Mucosa of descending colon (tissue), 3 donors: Measurements from ENCODE around the gene DSC2. TPM values are rescaled to one million over a fixed set of nuclear protein-coding genes. Genes with fewer than 3 reads are reported as not detected.

Source experiments
- ATAC-seq: fragments of 200-7000 bp; cut with Tn5 transposase; one replicate; pipeline ENCODE4 v1.9.1; 2020; ENCODE audit warnings: mild to moderate bottlenecking, moderate library complexity
- DNase-seq, 3 donors: peaks; one replicate each; pipeline ENCODE4 v3.0.0-alpha.2; 2020
- H3K36me3 ChIP-seq: fragments of 200-600 bp; one replicate; pipeline ENCODE4 v1.8.0; 2021; ENCODE audit warnings: low read depth, mild to moderate bottlenecking
- H3K4me1 ChIP-seq: fragments of 200-600 bp; one replicate; pipeline ENCODE4 v1.8.0; 2021; ENCODE audit warnings: low read depth, mild to moderate bottlenecking
- H3K4me3 ChIP-seq: fragments of 200-600 bp; one replicate; pipeline ENCODE4 v1.8.0; 2021; ENCODE audit warnings: mild to moderate bottlenecking
- H3K9me3 ChIP-seq: fragments of 200-600 bp; one replicate; pipeline ENCODE4 v1.8.0; 2021; ENCODE audit warnings: mild to moderate bottlenecking
- CTCF ChIP-seq: fragments of 200-600 bp; IDR thresholded peaks from one replicate; pipeline ENCODE4 v1.8.0; 2022; ENCODE audit warnings: antibody characterized with exemption, mild to moderate bottlenecking
- intact Hi-C, 2 donors: fragments of 100-400 bp; cut with DNase I in 1 of 2; cut with micrococcal nuclease in 1 of 2; formaldehyde crosslinking; loops; one replicate each; pipeline versions ENCODE4 v1.11.0 to v1.11.1; 2022; cut with DNase I, micrococcal nuclease
- total RNA-seq, 3 donors: library from RNA; stranded (reverse); fragmentation: NEBNext Ultra II Directional in 2 of 3; extraction: Animal tissue kit (Norgen Biotek cat#: 25700) in 2 of 3; gene quantifications; one replicate each; pipeline versions ENCODE4 v1.2.1 to v1.2.4, GENCODE V29; 2021 to 2023
- donor health status: DM: no; HTN: no; CAD: no; lungs with moderate emphysema.
- donor health status: DM: no; HTN: no; CAD: no.
- donor health status: DM: no; HTN: yes; CAD: no.

The DSC2 gene
- total RNA-seq, 3 donors from 2014 or later: 78.3 to 222 (median 141) TPM

- Histone ChIP-seq H3K4me1 (no peaks in the 10 kb centered on the region), H3K4me3 (no peak overlapping the region), H3K9me3 (no peaks in the 10 kb centered on the region), H3K36me3 (peaks cover 3% of the 10 kb centered on the region)
- TF ChIP-seq CTCF: no peak
- no peak for ATAC-seq
- intact Hi-C loops: no loop called here
- DNase-seq: no peak
Measured at GRCh38 chr18:31077878-31078277, 24.3 kb downstream of the DSC2 start.

- no peaks in the 10 kb centered on the region for H3K9me3 ChIP-seq
- ATAC-seq (no peak), DNase-seq (no peak)
- intact Hi-C loops: no loop called here
- TF ChIP-seq CTCF: no peak
- H3K4me3 ChIP-seq: no peak overlapping the region
- no peaks in the 10 kb centered on the region for H3K4me1 ChIP-seq
- H3K36me3 ChIP-seq: peaks cover 5% of the 10 kb centered on the region
Measured at GRCh38 chr18:31072175-31072574, 30.0 kb downstream of the DSC2 start.

GRCh38 chr18:31070206-31070605, 32.0 kb downstream of the DSC2 start:
- TF ChIP-seq CTCF: no peak
- ATAC-seq (no peak), DNase-seq (no peak)
- no peaks in the 10 kb centered on the region for H3K4me1 ChIP-seq
- H3K4me3 ChIP-seq: no peak overlapping the region
- peaks cover 5% of the 10 kb centered on the region for H3K36me3 ChIP-seq
- no peaks in the 10 kb centered on the region for H3K9me3 ChIP-seq
- intact Hi-C loops: no loop called here

- H3K36me3 ChIP-seq: peaks cover 5% of the 10 kb centered on the region
- no peaks in the 10 kb centered on the region for H3K9me3 ChIP-seq
- TF ChIP-seq CTCF: no peak
- H3K4me1 ChIP-seq: no peaks in the 10 kb centered on the region
- DNase-seq (no peak), ATAC-seq (no peak)
- no peak overlapping the region for H3K4me3 ChIP-seq
- intact Hi-C loops: no loop called here
Measured at GRCh38 chr18:31066266-31066665, 36.0 kb downstream of the DSC2 start.

GRCh38 chr18:31065036-31065773, 37.0 kb downstream of the DSC2 start:
- DNase-seq (no peak), ATAC-seq (peak; percentile 18)
- TF ChIP-seq CTCF: no peak
- Histone ChIP-seq H3K36me3 (peaks cover 5% of the 10 kb centered on the region), H3K4me1 (no peaks in the 10 kb centered on the region), H3K9me3 (no peaks in the 10 kb centered on the region), H3K4me3 (no peak overlapping the region)
- intact Hi-C loops: no loop called here
